Measurements from ENCODE around the gene ATP8A2.

Gene ATP8A2

GRCh38 chr13:25865391-25865790 lies 493.6 kb downstream of the ATP8A2 start:
- no peak for DNase-seq

- DNase-seq, result no peak
Observed at GRCh38 chr13:25867038-25867437, 495.3 kb downstream of the ATP8A2 start.

- DNase-seq, result no peak
Observed at GRCh38 chr13:25868490-25868889, 496.7 kb downstream of the ATP8A2 start.

DNA sequence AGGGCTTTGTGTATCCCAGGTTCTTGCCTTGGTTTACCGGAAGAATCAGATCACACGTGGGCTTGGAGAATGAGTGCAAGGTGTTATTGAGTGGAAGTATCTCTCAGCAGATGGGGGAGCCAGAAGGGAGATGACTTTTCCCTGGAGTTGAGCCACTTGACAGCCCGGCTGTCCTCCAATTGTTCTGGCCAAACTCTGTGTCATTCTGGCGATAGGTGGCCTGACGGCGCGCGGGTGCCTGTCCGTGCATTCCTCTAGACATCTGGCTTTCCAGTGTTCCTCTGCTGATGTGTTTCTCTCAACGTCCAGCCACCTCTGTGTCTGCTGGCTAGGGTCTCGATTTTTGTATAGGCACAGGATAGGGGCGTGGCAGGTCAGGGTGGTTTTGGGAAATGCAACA lies 498.2 kb downstream of the ATP8A2 start:
- no peak for DNase-seq

- no peak for DNase-seq
Observed at GRCh38 chr13:25871389-25872125, 499.8 kb downstream of the ATP8A2 start.

GRCh38 chr13:25872481-25873241 lies 500.9 kb downstream of the ATP8A2 start:
- DNase-seq, result no peak

DNA sequence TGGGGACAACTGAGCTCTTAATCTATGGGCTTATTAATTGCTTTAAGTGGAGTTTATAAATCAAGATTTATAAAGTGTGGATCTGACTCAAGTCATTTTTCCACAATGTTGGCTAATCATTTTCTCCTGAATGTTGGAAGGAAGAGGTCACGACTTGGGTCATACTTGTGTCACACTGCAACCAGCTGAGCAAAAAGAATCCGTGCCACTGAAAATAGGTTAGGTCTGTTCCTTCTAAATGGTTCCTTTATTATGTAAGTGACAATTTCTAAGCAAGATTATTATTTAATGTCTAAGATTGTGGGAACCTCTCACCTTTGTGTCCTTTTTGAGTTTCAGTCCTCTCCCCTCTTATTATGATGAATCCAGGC lies 501.5 kb downstream of the ATP8A2 start:
- DNase-seq, result no peak

GRCh38 chr13:25874064-25874737 lies 502.4 kb downstream of the ATP8A2 start:
- DNase-seq, result no peak

GRCh38 chr13:25874907-25875306 lies 503.1 kb downstream of the ATP8A2 start:
- DNase-seq, result no peak

DNA sequence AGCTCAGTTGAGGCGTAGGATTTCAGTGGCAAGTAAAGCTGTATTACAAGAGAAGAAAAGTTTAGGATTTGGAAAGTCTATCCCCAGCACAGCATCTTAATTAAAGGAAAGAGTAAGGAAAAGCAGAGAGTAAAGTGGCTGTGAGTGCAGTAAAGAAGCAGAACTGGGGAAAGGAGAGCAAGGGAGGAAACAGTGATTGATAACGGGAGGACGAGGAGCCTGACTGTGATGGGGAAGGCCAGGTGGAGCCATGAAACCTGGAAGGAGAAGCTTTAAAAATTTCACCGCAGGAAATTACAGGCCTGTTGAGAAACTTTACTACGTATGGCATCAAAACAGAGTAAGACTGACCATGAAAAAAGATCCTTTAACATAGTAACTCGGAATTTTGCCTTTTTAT lies 504.5 kb downstream of the ATP8A2 start:
- DNase-seq, result no peak

GRCh38 chr13:25879466-25879865 lies 507.7 kb downstream of the ATP8A2 start:
- DNase-seq, result no peak

GRCh38 chr13:25881136-25881926 lies 509.6 kb downstream of the ATP8A2 start:
- DNase-seq, result no peak

- no peak for DNase-seq
Observed at GRCh38 chr13:25881971-25882451, 510.2 kb downstream of the ATP8A2 start.

DNA sequence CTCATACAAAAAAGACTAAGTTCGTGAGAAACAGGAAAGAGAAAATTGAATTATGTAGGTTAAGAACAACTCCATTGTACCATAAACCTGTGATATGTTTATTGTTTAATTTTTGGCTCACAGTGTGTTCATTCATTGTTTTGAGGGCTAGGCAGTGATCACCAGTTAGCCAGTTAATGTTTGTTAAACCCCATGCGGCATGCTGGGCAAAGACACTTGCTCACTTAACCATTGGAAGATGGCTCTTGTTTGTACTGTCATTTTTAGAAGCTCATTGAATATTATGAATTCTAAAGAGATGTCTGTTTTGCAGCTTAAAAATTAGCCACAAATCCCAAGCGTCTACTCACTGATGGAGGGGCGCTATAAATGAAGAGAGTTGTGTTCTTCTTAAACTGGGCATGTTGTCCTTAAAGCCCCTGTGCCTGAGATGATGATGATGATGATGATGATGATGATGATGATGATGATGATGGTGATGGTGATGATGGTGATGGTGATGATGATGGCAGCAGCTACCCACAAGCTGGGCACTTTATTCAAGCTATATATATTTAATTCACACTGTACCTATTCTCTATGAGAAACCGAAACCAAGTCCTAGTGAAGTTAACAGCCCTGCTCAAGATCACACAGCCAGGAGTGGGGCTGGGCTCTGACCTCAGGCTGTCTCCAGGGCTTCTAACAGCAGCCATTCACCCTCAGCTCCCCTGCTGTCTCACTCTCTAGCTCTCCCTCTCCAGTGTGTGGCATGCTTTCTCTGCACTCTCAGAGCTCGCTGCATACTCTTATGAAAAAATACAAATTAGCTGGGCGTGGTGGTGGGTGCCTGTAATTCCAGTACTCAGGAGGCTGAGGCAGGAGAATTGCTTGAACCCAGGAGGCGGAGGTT lies 510.9 kb downstream of the ATP8A2 start:
- no peak for DNase-seq

DNA sequence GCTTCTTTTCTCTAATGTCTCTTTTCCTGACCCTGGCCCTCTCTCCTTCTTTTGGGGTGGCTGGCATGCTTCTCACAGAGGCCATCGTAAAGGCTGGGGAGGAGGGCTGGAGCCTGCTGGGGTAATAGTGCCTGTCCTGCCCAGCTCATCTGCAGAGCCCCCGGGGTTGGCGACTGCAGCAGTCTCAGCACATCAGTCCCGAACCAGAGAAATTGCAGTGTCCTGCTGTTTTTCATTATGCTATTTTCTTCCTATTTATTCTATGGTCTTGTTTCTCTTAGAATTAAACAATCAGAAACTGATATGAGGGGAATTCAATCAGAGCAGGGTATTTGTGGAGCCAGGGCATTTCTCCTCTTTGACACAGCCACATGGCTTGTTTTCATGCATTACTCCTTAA lies 513.6 kb downstream of the ATP8A2 start:
- no peak for DNase-seq

DNA sequence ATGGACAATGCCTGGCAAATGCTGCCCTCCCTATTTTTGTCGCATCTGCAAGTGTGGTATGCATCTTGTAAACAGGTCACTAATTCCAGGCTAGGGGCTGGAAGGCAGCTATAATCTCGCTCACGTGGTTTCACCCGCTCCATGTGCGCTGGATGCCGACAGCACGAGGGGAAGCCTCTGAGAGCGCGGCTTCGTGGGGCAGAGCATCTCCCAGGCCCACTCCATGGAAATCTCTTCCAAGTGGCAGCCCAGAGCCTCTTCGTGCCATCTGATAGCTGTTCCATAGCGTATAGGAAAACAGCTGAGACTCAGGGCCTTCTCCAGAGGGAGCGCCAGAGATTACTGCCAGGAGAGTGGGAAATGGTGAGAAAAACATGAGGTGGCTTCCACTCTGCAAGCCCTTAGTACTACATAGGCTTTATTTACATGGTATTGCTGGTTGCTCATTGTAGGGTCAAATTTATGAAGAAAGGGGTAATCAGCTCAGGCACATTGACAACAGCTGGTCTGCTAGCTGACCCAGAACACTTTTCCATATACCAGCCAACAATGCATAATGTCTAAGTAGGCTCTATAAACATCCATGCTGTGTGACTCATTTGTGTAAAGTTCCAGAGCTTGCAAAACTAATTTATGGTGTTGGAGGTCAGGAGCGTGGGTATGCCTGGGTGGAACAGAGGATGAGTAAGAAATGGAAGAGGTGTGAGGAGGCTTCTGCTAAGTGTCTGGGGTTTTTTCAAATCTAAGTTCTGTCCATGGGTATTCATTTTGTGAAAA lies 514.9 kb downstream of the ATP8A2 start:
- no peak for DNase-seq

DNA sequence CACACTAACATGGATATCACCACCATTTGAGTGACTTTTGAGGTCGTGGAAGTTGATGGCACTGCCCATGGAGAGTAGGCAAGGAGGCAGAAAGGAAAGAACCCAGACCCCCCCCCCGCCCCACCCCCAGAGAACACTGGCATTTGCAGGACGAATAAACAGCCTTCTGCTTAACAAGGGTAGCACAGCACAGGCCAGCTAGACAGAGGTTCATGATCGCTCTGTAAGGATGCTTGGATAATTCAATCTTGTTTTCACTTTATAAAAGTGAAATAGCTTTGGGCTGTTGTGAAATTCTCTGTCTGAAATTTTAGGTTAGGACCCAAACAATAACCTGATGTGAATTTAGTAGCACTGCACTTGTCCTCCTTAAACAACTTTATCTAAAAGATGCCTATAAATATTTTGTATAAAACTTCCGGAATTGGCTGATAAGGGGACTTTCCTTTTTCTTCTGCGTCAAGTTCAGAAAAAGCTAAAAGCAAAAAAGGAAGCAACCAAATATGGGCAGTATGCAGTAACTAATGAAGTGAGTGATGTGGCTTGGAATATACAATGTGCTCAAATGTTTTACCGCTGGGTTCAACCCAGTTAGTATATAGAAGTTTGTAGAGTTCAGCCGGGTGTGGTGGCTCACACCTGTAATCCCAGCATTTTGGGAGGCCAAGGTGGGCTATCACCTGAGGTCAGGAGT lies 516.3 kb downstream of the ATP8A2 start:
- DNase-seq, result no peak

DNA sequence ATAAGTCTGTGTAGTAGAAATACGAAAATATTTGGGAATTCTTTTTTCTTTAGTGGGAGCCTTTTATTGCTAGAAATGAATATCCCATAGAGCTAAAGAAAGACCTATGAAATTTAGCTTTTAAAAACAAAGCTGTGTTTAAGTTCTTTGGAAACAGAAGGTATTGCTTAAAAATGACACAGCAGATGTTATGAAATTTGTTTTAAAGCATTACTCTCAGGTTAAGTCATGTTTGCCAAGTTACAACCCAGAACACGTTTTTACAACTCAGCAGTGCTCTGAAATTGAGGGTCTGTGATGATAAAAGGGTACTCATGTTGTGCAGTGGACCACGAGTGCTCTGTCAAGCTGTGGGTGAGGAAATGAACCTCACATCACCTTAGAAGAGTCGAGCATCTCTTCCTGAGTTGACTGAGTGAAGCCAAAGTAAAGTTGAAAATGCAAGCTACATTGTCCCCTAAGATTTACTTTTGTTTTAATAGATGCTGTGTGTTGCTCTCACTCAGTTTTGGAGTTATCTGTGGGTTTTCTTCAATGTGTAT lies 519.0 kb downstream of the ATP8A2 start:
- DNase-seq, result no peak

- no peak for DNase-seq
Observed at GRCh38 chr13:25898991-25899390, 527.2 kb downstream of the ATP8A2 start.

DNA sequence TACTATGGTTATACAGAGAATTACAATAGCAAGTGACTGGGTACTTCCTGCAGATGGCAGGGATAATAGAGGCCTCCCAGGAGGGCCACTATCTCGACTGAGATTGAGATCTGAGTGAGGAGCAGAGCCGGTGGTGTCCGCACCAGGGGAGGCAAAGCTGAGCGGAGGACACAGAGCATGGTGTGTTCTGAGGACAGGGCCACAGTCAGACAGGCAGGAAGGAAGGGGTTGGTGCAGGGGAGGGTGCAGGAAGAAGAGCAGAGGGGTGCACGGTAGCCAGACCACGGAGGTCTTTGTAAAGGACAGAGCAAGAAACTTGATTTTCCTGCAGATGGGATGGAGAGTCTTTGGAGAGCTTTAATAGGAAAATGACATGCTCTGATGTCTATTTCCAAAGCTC lies 527.7 kb downstream of the ATP8A2 start:
- DNase-seq, result no peak
